Type B pancreatic cell (in vitro differentiated cells): ENCODE results near the gene CERS2. TPM values are rescaled to one million over a fixed set of nuclear protein-coding genes. Genes with fewer than 3 reads are reported as not detected.

Experiments
- DNase-seq: peaks from one replicate; pipeline ENCODE4 v3.0.0; 2021; ENCODE audit warnings: mixed read lengths; ENCODE audit not compliant: unreplicated experiment; ENCODE audit errors: extremely low spot score
- H3K27ac Mint-ChIP-seq: 2 replicates; pipeline ENCODE4 v1.8.0; 2021; ENCODE audit warnings: mild to moderate bottlenecking, mixed read lengths
- H3K27me3 Mint-ChIP-seq: 2 replicates; pipeline ENCODE4 v1.8.0; 2021; ENCODE audit warnings: mixed read lengths
- H3K36me3 Mint-ChIP-seq: 2 replicates; pipeline ENCODE4 v1.8.0; 2021; ENCODE audit warnings: mixed read lengths
- H3K4me1 Mint-ChIP-seq: one replicate; pipeline ENCODE4 v1.8.0; 2021; ENCODE audit warnings: mixed read lengths; ENCODE audit not compliant: unreplicated experiment
- H3K4me3 Mint-ChIP-seq: 2 replicates; pipeline ENCODE4 v1.8.0; 2021; ENCODE audit warnings: mild to moderate bottlenecking, mixed read lengths
- H3K9me3 Mint-ChIP-seq: 2 replicates; pipeline ENCODE4 v1.8.0; 2021; ENCODE audit warnings: mixed read lengths
- total RNA-seq: library from RNA; stranded (reverse); gene quantifications from 2 replicates; pipeline ENCODE4 v1.2.1, GENCODE V29; 2021; ENCODE audit warnings: low replicate concordance
- TF ChIP-seq, protein P1 (sequence below): fragments of 200-600 bp; sonication (generic); conservative IDR thresholded peaks from 2 replicates; pipeline ENCODE4 v1.5.0; 2021; ENCODE audit warnings: antibody characterized with exemption, mild to moderate bottlenecking

CERS2 gene
- total RNA-seq, 1 donor from 2014 or later = 181 TPM

DNA sequence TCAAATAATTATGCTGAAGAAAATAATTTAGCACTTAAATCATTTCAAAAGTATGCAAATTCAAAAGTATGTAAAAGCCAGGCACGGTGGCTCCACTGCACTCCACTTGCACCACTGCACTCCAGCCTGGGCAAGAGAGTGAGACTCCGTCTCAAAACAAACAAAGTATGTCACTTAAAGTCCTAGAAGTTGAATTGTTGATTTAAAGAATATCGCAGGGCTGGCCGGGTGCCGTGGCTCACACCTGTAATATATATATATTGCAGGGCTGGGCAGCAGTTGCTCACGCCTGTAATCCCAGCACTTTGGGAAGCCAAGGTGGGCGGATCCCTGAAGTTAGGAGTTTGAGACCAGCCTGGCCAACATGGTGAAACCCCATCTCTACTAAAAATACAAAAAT is 57.2 kb downstream of the CERS2 start:
- H3K4me1 Mint-ChIP-seq = peaks cover 9% of the 10 kb centered on the region
- TF ChIP-seq, protein P1, sequence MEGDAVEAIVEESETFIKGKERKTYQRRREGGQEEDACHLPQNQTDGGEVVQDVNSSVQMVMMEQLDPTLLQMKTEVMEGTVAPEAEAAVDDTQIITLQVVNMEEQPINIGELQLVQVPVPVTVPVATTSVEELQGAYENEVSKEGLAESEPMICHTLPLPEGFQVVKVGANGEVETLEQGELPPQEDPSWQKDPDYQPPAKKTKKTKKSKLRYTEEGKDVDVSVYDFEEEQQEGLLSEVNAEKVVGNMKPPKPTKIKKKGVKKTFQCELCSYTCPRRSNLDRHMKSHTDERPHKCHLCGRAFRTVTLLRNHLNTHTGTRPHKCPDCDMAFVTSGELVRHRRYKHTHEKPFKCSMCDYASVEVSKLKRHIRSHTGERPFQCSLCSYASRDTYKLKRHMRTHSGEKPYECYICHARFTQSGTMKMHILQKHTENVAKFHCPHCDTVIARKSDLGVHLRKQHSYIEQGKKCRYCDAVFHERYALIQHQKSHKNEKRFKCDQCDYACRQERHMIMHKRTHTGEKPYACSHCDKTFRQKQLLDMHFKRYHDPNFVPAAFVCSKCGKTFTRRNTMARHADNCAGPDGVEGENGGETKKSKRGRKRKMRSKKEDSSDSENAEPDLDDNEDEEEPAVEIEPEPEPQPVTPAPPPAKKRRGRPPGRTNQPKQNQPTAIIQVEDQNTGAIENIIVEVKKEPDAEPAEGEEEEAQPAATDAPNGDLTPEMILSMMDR = no peak
- H3K9me3 Mint-ChIP-seq = no peaks in the 10 kb centered on the region
- no peaks in the 10 kb centered on the region for H3K27me3 Mint-ChIP-seq
- no peaks in the 10 kb centered on the region for H3K36me3 Mint-ChIP-seq
- no peak overlapping the region for H3K27ac Mint-ChIP-seq
- H3K4me3 Mint-ChIP-seq = no peak overlapping the region
- DNase-seq = no peak

Other genes starting within 250 kb of the CERS2 start
- gene CTSS, start 209.1 kb downstream of the CERS2 start, total RNA-seq = 7.7 and 18.1 TPM in 2 replicates
- 4.1 and 16.7 TPM in 2 replicates for gene CTSK, start 166.6 kb downstream of the CERS2 start, total RNA-seq
- gene ARNT, start 98.2 kb downstream of the CERS2 start, total RNA-seq = 30.1 and 36.1 TPM in 2 replicates
- gene CTXND2, start 87.7 kb downstream of the CERS2 start, total RNA-seq = not detected in 2 replicates
- gene SETDB1, start 48.5 kb downstream of the CERS2 start, total RNA-seq = 53.5 and 73.8 TPM in 2 replicates
- gene ANXA9, start 7.5 kb upstream of the CERS2 start, total RNA-seq = 5.8 and 9.5 TPM in 2 replicates
- 28.5 and 38.8 TPM in 2 replicates for gene MINDY1, start 32.1 kb upstream of the CERS2 start, total RNA-seq
- 16.3 and 20.4 TPM in 2 replicates for gene PRUNE1, start 33.6 kb upstream of the CERS2 start, total RNA-seq
- 27.7 and 70.3 TPM in 2 replicates for gene BNIPL, start 61.8 kb upstream of the CERS2 start, total RNA-seq
- 4.7 and 8.6 TPM in 2 replicates for gene C1orf56, start 72.9 kb upstream of the CERS2 start, total RNA-seq
- gene CDC42SE1, start 84.8 kb upstream of the CERS2 start, total RNA-seq = 109 and 176 TPM in 2 replicates
- gene MLLT11, start 85.6 kb upstream of the CERS2 start, total RNA-seq = 9.0 and 17.0 TPM in 2 replicates
- 13.6 and 14.3 TPM in 2 replicates for gene GABPB2, start 95.9 kb upstream of the CERS2 start, total RNA-seq
- 10.6 and 37.1 TPM in 2 replicates for gene SEMA6C, start 171.8 kb upstream of the CERS2 start, total RNA-seq
- gene TNFAIP8L2, start 181.8 kb upstream of the CERS2 start, total RNA-seq = not detected in 2 replicates
- gene LYSMD1, start 191.1 kb upstream of the CERS2 start, total RNA-seq = 8.9 and 12.3 TPM in 2 replicates
- gene SCNM1, start 191.3 kb upstream of the CERS2 start, total RNA-seq = 39.3 and 42.1 TPM in 2 replicates
- 1.9 TPM in 2 replicates for gene TMOD4, start 201.1 kb upstream of the CERS2 start, total RNA-seq
- gene VPS72, start 215.4 kb upstream of the CERS2 start, total RNA-seq = 95.8 and 97.4 TPM in 2 replicates
- 69.8 and 77.3 TPM in 2 replicates for gene PIP5K1A, start 223.7 kb upstream of the CERS2 start, total RNA-seq